SU-DHL-6 (cell line): ENCODE results near the gene EFNA5.

Experiments used
- H2AFZ ChIP-seq: fragments of 200-600 bp; sonication (generic); 2 replicates; pipeline ENCODE4 v1.6.1; 2014; ENCODE audit warnings: low read depth, mild to moderate bottlenecking, moderate library complexity, mixed read lengths, antibody characterized with exemption, low read length; ENCODE audit not compliant: severe bottlenecking
- H3F3A ChIP-seq: fragments of 200-600 bp; shearing (Covaris generic); 2 replicates; pipeline ENCODE4 v1.6.0; 2016; ENCODE audit warnings: antibody characterized with exemption, mild to moderate bottlenecking; ENCODE audit not compliant: insufficient read depth
- H3K27ac ChIP-seq: fragments of 200-600 bp; sonication (generic); 2 replicates; pipeline ENCODE4 v1.5.1; 2016; ENCODE audit warnings: low read depth, mild to moderate bottlenecking, low read length, moderate library complexity, mixed read lengths
- H3K27me3 ChIP-seq: fragments of 200-600 bp; sonication (generic), shearing (Covaris generic); 2 replicates; pipeline ENCODE4 v1.6.0; 2014; ENCODE audit warnings: mild to moderate bottlenecking, low read length
- H3K36me3 ChIP-seq: fragments of 200-600 bp; sonication (generic); 2 replicates; pipeline ENCODE4 v1.6.1; 2014; ENCODE audit warnings: mild to moderate bottlenecking, low read length, mixed read lengths
- H3K4me2 ChIP-seq: fragments of 300-600, 200-600 bp; shearing (Covaris generic), sonication (generic); 2 replicates; pipeline ENCODE4 v1.6.0; 2014; ENCODE audit warnings: low read length, low read depth, mild to moderate bottlenecking; ENCODE audit not compliant: poor library complexity, severe bottlenecking
- H3K4me3 ChIP-seq: fragments of 200-600 bp; sonication (generic); 2 replicates; pipeline ENCODE4 v1.5.1; 2014; ENCODE audit warnings: antibody characterized with exemption, low read length, mild to moderate bottlenecking, mixed read lengths; ENCODE audit not compliant: insufficient read depth, poor library complexity, severe bottlenecking
- H3K79me2 ChIP-seq: fragments of 200-600 bp; sonication (generic); 2 replicates; pipeline ENCODE4 v1.6.1; 2014; ENCODE audit warnings: mild to moderate bottlenecking, low read length, moderate library complexity; ENCODE audit not compliant: insufficient read depth
- H3K9ac ChIP-seq: fragments of 200-600 bp; sonication (generic); 2 replicates; pipeline ENCODE4 v1.7.0; 2014; ENCODE audit warnings: mild to moderate bottlenecking, low read length
- H3K9me2 ChIP-seq: fragments of 200-600 bp; sonication (generic); replicated peaks from 2 replicates; pipeline ENCODE4 v1.6.1; 2014; ENCODE audit warnings: low read length; ENCODE audit not compliant: insufficient read depth
- H3K9me3 ChIP-seq: fragments of 200-600 bp; sonication (generic); 2 replicates; pipeline ENCODE4 v1.6.1; 2014; ENCODE audit warnings: low read length, mixed read lengths; ENCODE audit not compliant: insufficient read depth
- H4K20me1 ChIP-seq: fragments of 200-600 bp; sonication (generic); 2 replicates; pipeline ENCODE4 v1.6.1; 2014; ENCODE audit warnings: low read depth, mild to moderate bottlenecking, antibody characterized with exemption, low read length, moderate library complexity, mixed read lengths
- EZH2phosphoT487 ChIP-seq: fragments of 200-600 bp; sonication (generic), shearing (Covaris generic); conservative IDR thresholded peaks from 2 replicates; pipeline ENCODE4 v1.6.1; 2018; ENCODE audit warnings: mild to moderate bottlenecking, antibody characterized with exemption, low read length, moderate library complexity, mixed read lengths
- TF ChIP-seq, protein P1 (sequence below): fragments of 200-600 bp; sonication (generic); IDR thresholded peaks from one replicate; pipeline ENCODE4 v1.5.1; 2017; ENCODE audit warnings: antibody characterized with exemption, mild to moderate bottlenecking, low read length, moderate library complexity; ENCODE audit not compliant: insufficient read depth, poor library complexity, severe bottlenecking

The EFNA5 gene

DNA sequence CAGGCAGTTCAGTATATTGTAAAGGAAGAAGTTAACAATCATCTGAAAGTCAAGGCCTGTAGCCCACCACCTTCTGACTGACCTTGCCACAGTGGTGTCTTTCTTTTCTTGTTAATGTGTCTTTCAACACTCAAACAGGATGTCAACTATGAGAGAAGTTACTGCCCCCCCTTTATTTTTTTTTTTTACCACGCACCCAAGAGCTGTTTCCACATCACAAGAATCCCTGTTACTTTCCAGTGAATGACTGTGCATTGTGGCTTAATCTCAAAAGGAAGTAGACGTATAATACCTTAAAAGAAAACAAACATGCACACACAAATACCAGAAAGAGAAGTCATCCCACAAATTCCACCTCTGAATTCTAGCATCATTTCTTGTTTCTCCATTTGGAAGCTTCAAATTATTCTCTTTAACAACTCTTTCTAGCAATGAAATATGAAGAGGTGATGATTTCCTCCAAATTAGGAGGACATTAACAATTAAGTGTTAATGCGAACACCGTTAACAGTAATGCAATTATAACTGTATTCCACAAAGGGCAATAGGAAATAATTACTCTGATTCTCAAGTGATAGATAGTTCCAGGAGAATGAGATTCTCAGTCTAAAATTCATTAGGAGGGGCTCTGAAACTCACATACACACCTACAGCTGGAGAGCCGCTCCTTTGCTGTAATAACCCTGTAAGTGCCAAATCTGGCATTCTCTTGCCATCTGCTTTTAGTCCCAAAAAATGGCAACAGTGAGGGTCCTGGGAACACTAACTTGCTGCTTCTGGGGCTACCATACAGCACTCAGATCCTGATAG is 201.0 kb downstream of the EFNA5 start:
- Histone ChIP-seq H3K4me2 (no peak overlapping the region), H4K20me1 (no peaks in the 10 kb centered on the region), H3K9me2 (no peaks in the 10 kb centered on the region), H3F3A (no peaks in the 10 kb centered on the region), H3K9ac (no peak overlapping the region), H3K27ac (no peak overlapping the region), H3K36me3 (no peaks in the 10 kb centered on the region), H3K27me3 (no peaks in the 10 kb centered on the region), H3K4me3 (no peak overlapping the region), H3K9me3 (no peaks in the 10 kb centered on the region), H3K79me2 (no peaks in the 10 kb centered on the region), H2AFZ (no peak overlapping the region)
- TF ChIP-seq, protein P1, sequence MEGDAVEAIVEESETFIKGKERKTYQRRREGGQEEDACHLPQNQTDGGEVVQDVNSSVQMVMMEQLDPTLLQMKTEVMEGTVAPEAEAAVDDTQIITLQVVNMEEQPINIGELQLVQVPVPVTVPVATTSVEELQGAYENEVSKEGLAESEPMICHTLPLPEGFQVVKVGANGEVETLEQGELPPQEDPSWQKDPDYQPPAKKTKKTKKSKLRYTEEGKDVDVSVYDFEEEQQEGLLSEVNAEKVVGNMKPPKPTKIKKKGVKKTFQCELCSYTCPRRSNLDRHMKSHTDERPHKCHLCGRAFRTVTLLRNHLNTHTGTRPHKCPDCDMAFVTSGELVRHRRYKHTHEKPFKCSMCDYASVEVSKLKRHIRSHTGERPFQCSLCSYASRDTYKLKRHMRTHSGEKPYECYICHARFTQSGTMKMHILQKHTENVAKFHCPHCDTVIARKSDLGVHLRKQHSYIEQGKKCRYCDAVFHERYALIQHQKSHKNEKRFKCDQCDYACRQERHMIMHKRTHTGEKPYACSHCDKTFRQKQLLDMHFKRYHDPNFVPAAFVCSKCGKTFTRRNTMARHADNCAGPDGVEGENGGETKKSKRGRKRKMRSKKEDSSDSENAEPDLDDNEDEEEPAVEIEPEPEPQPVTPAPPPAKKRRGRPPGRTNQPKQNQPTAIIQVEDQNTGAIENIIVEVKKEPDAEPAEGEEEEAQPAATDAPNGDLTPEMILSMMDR: no peak
- TF ChIP-seq EZH2phosphoT487: no peak

DNA sequence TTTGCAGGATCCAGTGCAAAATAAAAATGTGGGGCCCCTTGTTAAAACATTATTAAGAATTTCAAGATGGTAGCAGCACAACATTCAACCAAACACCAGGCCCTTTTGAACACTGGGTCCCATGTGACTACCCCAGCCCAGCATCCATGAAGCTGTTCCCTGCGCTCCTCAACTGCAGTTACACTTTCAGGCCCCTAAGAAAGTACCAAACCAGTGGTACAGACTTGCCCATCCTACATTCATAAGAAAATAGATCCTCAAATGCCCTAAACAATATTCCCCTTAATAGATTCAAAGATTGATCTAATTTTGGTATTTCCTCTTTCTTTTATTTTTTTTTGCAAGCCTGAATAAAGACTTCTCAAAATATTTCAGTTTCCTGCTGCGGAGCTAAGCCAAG is 201.7 kb downstream of the EFNA5 start:
- Histone ChIP-seq H4K20me1 (no peaks in the 10 kb centered on the region), H3K27me3 (no peaks in the 10 kb centered on the region), H2AFZ (no peak overlapping the region), H3K27ac (no peak overlapping the region), H3K4me3 (no peak overlapping the region), H3K4me2 (no peak overlapping the region), H3K36me3 (no peaks in the 10 kb centered on the region), H3K9ac (no peak overlapping the region), H3K79me2 (no peaks in the 10 kb centered on the region), H3K9me2 (no peaks in the 10 kb centered on the region), H3K9me3 (no peaks in the 10 kb centered on the region), H3F3A (no peaks in the 10 kb centered on the region)
- no peak for TF ChIP-seq EZH2phosphoT487
- TF ChIP-seq, protein P1: no peak

DNA sequence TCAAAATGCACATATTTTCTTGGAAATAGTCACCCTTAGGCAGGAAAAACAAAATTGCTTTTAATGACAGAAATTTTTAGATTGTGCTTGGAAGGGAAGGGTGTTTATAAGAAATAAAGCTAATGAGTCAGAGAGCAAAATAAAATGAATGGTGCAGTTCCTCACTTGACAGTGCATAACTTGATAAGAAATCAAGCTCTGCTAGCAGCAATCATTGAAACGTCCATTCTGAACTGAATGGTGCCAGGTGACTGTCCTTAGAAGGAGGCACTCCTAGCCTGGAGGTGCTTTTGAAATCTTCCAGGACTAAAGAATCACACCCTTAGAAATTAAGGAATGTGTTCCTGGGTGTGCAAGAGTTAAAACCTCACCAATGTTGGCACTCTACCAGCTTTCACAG is 202.5 kb downstream of the EFNA5 start:
- Histone ChIP-seq H3K9ac (no peak overlapping the region), H3K9me3 (no peaks in the 10 kb centered on the region), H3K27me3 (no peaks in the 10 kb centered on the region), H4K20me1 (no peaks in the 10 kb centered on the region), H3K79me2 (no peaks in the 10 kb centered on the region), H3K4me2 (no peak overlapping the region), H3K36me3 (no peaks in the 10 kb centered on the region), H3F3A (no peaks in the 10 kb centered on the region), H3K27ac (no peak overlapping the region), H3K9me2 (no peaks in the 10 kb centered on the region), H2AFZ (no peak overlapping the region), H3K4me3 (no peak overlapping the region)
- TF ChIP-seq, protein P1: no peak
- TF ChIP-seq EZH2phosphoT487: no peak
